Loucy (cell line): ENCODE measurements around the gene CCDC167.

Experiments
- H2AFZ ChIP-seq: fragments of 200-600 bp; sonication (generic); 2 replicates; pipeline ENCODE4 v1.6.0; 2016; ENCODE audit warnings: antibody characterized with exemption, mild to moderate bottlenecking, low read length, moderate library complexity
- H3F3A ChIP-seq: fragments of 200-600 bp; 2 replicates; pipeline ENCODE4 v1.6.0; 2016; ENCODE audit warnings: antibody characterized with exemption, low read depth, mild to moderate bottlenecking
- H3K27me3 ChIP-seq: fragments of 200-600 bp; sonication (generic); 2 replicates; pipeline ENCODE4 v1.6.1; 2014; ENCODE audit warnings: low read length, mild to moderate bottlenecking; ENCODE audit not compliant: insufficient read depth, poor library complexity, severe bottlenecking
- H3K36me3 ChIP-seq: fragments of 200-600 bp; sonication (generic); 2 replicates; pipeline ENCODE4 v1.6.1; 2016; ENCODE audit warnings: low read length; ENCODE audit not compliant: insufficient read depth
- H3K4me1 ChIP-seq: fragments of 200-600 bp; sonication (generic); 2 replicates; pipeline ENCODE4 v1.5.1; 2014; ENCODE audit warnings: low read length, mild to moderate bottlenecking; ENCODE audit not compliant: insufficient read depth, poor library complexity, severe bottlenecking
- H3K4me2 ChIP-seq: fragments of 200-600 bp; sonication (generic); 2 replicates; pipeline ENCODE4 v1.6.0; 2014; ENCODE audit warnings: antibody characterized with exemption, low read length, low read depth, mild to moderate bottlenecking; ENCODE audit not compliant: poor library complexity, severe bottlenecking
- H3K4me3 ChIP-seq: fragments of 200-600 bp; sonication (generic); 2 replicates; pipeline ENCODE4 v1.5.1; 2014; ENCODE audit warnings: low read length, mild to moderate bottlenecking, mixed read lengths; ENCODE audit not compliant: poor library complexity, severe bottlenecking
- H3K79me2 ChIP-seq: fragments of 200-600 bp; sonication (generic); 2 replicates; pipeline ENCODE4 v1.6.1; 2014; ENCODE audit warnings: low read length; ENCODE audit not compliant: insufficient read depth
- H3K9ac ChIP-seq: fragments of 200-600 bp; sonication (generic); 2 replicates; pipeline ENCODE4 v1.6.0; 2014; ENCODE audit warnings: mild to moderate bottlenecking, low read depth, low read length, moderate library complexity; ENCODE audit not compliant: poor library complexity, severe bottlenecking
- H3K9me2 ChIP-seq: fragments of 200-600 bp; sonication (generic); replicated peaks from 2 replicates; pipeline ENCODE4 v1.6.1; 2016; ENCODE audit warnings: low read depth, low read length, mixed read lengths
- H3K9me3 ChIP-seq: fragments of 200-600 bp; sonication (generic); 2 replicates; pipeline ENCODE4 v1.6.1; 2014; ENCODE audit warnings: mild to moderate bottlenecking, antibody characterized with exemption, low read length, low read depth; ENCODE audit not compliant: insufficient read depth
- H4K20me1 ChIP-seq: fragments of 200-600 bp; sonication (generic); 2 replicates; pipeline ENCODE4 v1.6.0; 2014; ENCODE audit warnings: antibody characterized with exemption, low read length, mild to moderate bottlenecking; ENCODE audit not compliant: insufficient read depth, poor library complexity, severe bottlenecking
- EZH2phosphoT487 ChIP-seq: fragments of 200-600 bp; IDR thresholded peaks from 2 replicates; pipeline ENCODE4 v1.6.1; 2018; ENCODE audit warnings: antibody characterized with exemption, mild to moderate bottlenecking, moderate library complexity, borderline replicate concordance
- TF ChIP-seq, protein P1 (sequence below): fragments of 200-600 bp; sonication (generic); conservative IDR thresholded peaks from 2 replicates; pipeline ENCODE4 v1.5.1; 2014; ENCODE audit warnings: mild to moderate bottlenecking, antibody characterized with exemption, low read length

Gene CCDC167

DNA sequence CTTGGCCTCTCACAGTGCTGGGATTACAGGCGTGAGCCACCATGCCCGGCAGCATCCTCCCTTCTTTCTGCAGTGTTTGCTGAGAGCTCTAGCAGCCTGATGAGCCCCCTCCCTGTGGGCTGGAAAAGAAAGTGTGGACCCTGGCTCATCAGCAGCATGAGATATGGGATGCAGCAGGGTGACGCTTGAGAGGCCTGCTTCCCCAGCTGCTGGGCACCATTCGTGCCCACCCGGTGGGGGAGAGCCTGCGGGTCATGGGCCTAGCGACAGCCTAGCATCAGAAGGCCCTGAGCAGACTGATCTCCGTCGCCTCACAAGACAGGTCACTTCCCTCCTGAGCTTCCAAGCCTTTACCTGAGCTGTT, 16.0 kb upstream of the CCDC167 start:
- peak overlapping the region; percentile 86 for H3K9ac ChIP-seq
- TF ChIP-seq, protein P1, sequence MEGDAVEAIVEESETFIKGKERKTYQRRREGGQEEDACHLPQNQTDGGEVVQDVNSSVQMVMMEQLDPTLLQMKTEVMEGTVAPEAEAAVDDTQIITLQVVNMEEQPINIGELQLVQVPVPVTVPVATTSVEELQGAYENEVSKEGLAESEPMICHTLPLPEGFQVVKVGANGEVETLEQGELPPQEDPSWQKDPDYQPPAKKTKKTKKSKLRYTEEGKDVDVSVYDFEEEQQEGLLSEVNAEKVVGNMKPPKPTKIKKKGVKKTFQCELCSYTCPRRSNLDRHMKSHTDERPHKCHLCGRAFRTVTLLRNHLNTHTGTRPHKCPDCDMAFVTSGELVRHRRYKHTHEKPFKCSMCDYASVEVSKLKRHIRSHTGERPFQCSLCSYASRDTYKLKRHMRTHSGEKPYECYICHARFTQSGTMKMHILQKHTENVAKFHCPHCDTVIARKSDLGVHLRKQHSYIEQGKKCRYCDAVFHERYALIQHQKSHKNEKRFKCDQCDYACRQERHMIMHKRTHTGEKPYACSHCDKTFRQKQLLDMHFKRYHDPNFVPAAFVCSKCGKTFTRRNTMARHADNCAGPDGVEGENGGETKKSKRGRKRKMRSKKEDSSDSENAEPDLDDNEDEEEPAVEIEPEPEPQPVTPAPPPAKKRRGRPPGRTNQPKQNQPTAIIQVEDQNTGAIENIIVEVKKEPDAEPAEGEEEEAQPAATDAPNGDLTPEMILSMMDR = no peak
- no peak for TF ChIP-seq EZH2phosphoT487
- H3K4me3 ChIP-seq = peak overlapping the region; percentile 72
- no peaks in the 10 kb centered on the region for H3K36me3 ChIP-seq
- no peaks in the 10 kb centered on the region for H3K9me3 ChIP-seq
- no peaks in the 10 kb centered on the region for H4K20me1 ChIP-seq
- H3K27me3 ChIP-seq = no peaks in the 10 kb centered on the region
- H3K4me1 ChIP-seq = peaks cover 60% of the 10 kb centered on the region
- peaks cover 6% of the 10 kb centered on the region; the same call in 1 of the 2 replicates for H3K79me2 ChIP-seq
- H2AFZ ChIP-seq = no peak overlapping the region
- peak overlapping the region; percentile 76 for H3K4me2 ChIP-seq
- H3F3A ChIP-seq = peaks cover 11% of the 10 kb centered on the region; the same call in 1 of the 2 replicates
- H3K9me2 ChIP-seq = no peaks in the 10 kb centered on the region

DNA sequence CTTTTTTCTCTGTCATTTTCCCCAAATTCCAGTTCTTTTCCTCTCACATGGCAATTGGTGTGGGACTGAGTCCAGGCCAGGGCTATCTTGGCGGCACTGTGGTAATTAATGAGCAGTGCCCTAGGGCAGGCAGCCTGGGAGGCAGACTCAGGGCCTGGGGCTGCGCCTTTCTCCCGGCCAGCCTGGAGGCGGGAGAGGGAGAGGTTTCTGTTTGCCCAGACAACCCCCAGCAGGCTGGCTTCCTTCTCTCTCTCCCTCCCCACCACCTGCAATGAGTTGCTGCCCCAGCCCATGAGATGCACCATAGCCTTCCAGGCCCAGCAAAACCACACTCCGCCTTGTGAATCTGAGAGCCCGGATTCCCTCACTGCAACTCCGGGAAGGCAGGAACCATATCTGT, 15.1 kb upstream of the CCDC167 start:
- Histone ChIP-seq H3K4me3 (peak overlapping the region; percentile 72), H2AFZ (no peak overlapping the region), H3K9me2 (no peaks in the 10 kb centered on the region), H3K36me3 (no peaks in the 10 kb centered on the region), H3K79me2 (peaks cover 6% of the 10 kb centered on the region; the same call in 1 of the 2 replicates), H3K9ac (peak overlapping the region; percentile 86), H3F3A (peaks cover 11% of the 10 kb centered on the region; the same call in 1 of the 2 replicates), H3K4me2 (peak overlapping the region; percentile 76), H3K9me3 (no peaks in the 10 kb centered on the region), H3K4me1 (peaks cover 58% of the 10 kb centered on the region), H4K20me1 (no peaks in the 10 kb centered on the region), H3K27me3 (no peaks in the 10 kb centered on the region)
- no peak for TF ChIP-seq EZH2phosphoT487
- TF ChIP-seq, protein P1 = no peak

DNA sequence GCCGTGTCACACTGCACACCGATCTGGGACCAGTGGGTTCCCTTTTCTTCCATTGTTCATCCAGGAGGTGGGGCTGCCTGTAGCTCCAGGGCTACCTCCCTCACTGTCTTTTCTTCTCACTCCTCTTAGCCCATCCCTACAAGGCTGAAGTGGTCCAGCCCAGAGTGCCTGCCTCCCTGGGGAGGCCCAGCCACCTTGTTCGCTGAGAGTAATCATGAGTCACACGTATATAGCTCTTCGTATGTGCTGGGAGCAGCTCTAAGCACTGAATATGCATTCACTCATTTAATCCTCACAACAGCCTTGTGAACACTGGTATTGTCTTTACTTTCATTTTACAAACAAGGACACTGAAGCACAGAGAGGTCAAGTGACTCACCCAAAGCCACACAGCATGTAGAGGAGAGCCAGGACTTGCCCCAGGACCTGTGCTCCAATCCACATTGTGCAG, 14.7 kb upstream of the CCDC167 start:
- H4K20me1 ChIP-seq = no peaks in the 10 kb centered on the region
- no peaks in the 10 kb centered on the region for H3K27me3 ChIP-seq
- no peaks in the 10 kb centered on the region for H3K36me3 ChIP-seq
- peaks cover 6% of the 10 kb centered on the region; the same call in 1 of the 2 replicates for H3K79me2 ChIP-seq
- H3K9ac ChIP-seq = peak overlapping the region; percentile 86
- no peaks in the 10 kb centered on the region for H3K9me2 ChIP-seq
- H3F3A ChIP-seq = peaks cover 11% of the 10 kb centered on the region; the same call in 1 of the 2 replicates
- peak overlapping the region; percentile 72 for H3K4me3 ChIP-seq
- TF ChIP-seq, protein P1 = no peak
- TF ChIP-seq EZH2phosphoT487 = no peak
- H3K9me3 ChIP-seq = no peaks in the 10 kb centered on the region
- H2AFZ ChIP-seq = no peak overlapping the region
- peaks cover 58% of the 10 kb centered on the region for H3K4me1 ChIP-seq
- H3K4me2 ChIP-seq = peak overlapping the region; percentile 76
